NCI-H510A (cell line): Measurements from ENCODE around the gene CCDC69.
"Not testable (repeated sequence)": the region's sequence is repeated elsewhere in the genome, so short reads cannot be mapped to it uniquely, and the experiment has no call there.

Source experiments
- DNase-seq: peaks from one replicate; lab custom pipeline; 2025; lab: John Stamatoyannopoulos, UW

The CCDC69 gene, protein sequence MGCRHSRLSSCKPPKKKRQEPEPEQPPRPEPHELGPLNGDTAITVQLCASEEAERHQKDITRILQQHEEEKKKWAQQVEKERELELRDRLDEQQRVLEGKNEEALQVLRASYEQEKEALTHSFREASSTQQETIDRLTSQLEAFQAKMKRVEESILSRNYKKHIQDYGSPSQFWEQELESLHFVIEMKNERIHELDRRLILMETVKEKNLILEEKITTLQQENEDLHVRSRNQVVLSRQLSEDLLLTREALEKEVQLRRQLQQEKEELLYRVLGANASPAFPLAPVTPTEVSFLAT

DNA sequence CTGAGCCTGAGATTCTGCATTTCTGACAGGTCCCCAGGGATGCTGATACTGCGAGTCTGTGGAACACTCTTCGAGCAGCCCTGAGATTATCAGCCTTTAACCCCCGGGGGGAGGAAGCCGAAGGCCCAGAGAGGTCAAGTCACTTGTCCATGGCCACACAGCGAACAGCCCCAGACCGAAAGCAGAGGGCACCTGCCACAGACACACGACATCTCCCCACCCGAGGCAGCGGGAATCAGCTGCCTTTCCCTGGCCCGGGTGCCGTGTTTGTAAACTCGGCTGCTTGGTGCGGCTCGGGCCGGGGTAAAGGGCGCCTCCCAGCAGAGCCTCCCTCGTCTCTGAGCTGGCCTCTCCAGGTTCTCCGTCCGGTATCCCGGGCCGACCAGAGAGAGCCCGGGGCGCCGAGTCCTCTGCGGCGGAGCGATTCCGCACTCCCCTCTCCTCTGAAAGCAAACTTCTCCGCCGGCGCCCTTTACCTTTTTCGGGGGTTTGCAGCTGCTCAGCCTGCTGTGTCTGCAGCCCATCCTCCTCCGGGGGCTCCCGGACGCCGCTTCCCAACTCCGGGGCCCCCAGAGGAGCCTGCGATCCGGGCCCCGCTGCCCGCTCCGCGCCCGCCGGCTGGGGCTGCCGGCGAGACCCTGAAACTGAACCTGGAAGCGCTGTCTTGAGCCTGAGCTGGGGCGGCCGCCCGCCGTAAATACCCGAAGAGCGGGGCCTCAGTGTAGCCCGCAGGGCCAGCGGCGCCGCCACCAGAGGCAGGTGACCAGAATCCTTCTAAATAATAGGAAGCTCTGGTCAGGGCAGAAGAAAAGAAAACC is at the start of gene CCDC69:
Gene CCDC69 (minus strand): TSS at position 646 of the 818 bp plus-strand sequence. CDS start 122 bp downstream, at position 524.
- DNase-seq, result peak; percentile 49

DNA sequence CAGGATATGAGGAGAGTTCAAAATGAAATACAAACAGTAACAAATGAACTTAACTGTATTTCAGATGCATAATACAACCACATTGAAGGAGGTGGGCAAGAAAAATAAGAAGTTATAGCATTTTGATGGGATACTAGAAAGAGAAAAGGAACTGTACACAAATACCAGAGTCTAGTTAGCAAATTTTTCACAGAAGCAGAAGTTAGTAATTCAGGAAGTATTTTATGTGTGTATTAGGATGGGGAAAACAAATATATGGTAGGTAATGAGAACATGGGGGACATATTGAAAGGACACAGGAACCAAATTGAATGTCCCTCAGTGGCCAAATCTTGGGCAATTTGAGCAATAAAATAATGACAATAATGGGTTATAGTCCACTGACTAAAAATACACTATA is 47.4 kb upstream of the CCDC69 start:
- DNase-seq, result no peak

DNA sequence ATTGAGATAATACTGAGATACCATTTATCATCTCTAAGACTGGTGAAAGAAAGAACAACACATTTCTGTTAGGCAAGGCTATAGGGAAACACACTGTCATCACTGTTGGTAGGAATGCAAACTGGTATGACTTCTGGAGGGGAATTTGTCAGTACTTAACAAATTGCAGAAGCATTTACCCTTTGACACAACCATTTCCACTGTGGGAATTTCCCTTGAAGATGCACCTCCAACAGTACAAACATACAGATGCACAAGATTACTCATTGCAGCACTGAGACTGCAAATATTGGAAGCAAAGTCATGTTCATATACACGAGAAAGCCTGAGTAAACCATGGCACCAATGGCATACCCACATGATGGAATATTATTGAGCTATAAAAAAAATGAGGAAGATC is 46.7 kb upstream of the CCDC69 start:
- DNase-seq, result no peak

DNA sequence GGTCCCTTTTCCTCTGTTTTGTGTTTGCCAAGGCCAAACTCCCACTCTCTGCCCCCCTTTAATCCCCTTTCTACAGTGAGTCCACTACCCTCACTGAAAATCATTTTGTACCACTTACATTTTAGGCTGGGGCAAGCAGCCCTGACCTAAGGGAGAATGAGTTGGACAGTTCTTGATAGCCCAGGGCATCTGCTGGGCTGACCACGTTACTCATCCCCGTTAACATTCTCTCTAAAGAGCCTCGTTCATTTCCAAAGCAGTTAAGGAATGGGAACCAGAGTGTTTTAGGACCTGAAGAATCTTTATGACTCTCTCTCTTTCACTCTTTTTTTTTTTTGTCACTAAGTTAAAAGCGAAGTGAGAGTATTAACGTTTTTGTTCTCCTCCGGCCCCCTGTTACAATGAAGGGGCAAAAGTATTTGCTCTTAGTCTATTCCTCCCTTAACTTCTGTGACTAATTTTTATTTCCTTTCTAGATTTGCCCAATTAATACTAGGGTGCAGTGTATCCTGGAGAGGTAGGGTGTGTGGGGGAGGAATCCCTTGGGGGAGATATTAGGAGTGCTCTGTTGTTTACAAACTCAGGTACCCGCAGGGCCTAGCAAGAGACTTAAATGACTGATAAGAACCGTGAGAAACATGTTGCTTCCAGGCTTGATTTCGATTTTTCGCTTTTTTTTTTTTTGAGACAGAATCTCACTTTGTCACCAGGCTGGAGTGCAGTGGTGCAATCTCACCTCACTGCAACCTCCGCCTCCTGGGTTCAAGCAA is 43.8 kb upstream of the CCDC69 start:
- no peak for DNase-seq

DNA sequence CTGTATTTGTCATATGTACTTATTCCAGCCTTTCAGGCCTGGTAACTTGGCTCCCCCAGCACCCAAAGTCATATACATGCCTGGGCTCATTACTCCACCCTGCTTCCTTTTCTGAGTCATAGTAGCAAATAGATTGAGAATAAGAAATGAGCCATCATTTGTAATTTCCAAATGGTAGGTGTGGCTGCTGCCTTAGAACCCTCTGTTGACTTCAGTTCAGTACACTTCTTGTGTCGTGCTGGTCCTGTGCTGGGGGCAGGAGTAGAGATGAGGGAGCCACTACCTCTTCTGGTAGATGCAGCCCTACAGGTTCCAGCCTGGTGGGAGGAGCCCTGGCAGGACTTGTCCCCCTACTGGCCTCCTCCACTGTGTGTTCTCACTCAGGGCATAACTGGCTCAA is 40.2 kb upstream of the CCDC69 start:
- DNase-seq, result no peak

DNA sequence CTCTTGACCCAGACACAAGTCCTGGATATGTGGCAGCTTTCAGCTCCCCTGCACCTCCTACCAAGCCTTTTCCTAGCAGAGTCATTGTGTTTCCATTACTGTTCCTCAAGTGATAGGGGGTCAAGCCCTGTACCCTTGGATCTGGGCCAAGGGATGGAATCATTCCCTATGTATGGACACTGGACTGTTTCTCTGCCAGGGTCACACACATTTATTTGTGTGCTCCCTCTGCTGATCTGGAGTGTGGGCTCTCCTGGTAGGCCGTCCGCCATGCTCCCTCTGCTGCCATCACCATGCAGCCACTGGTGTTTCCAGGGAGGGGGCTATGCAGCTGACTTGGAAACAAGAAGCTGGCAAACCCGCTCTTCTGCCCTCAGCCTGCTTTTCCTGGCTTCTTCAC is 38.6 kb upstream of the CCDC69 start:
- no peak for DNase-seq

DNA sequence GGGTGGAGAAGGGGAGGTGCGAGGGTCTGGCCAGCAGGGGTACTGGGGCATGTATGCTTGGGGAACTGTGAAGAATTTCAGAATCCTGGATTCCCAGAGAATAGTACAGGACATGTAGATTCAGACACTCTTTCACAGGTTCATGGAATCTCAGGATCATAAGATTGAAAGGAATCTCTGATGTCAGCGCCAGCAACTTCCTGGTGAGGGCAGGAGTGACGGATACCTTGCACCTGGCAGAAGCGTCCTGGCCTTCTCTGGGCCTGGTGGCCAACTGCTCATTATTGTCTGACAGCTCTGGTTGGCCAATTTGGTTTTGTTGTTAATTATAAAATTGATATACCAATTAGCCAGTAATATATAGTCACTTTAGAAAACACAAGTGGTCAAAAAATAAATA is 36.0 kb upstream of the CCDC69 start:
- no peak for DNase-seq

DNA sequence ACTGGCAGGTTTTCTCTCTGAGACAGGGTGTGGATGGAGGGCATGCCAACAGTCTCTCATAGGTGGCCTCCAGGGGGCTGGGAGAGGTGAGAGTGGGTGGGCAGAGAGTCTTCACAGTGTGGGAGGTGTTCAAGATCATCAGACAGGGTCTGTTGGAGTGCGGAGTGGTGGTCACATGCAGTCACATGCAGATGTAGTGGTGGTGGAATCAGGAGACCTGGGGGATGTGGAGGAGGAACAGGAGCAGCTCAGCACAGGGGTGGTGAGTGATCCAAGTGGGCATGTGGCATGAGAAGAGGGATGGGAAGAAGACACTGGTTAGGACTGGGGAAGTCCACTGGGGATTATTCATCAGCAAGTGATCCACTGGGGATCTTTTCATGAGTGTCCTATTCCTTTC is 34.9 kb upstream of the CCDC69 start:
- no peak for DNase-seq

DNA sequence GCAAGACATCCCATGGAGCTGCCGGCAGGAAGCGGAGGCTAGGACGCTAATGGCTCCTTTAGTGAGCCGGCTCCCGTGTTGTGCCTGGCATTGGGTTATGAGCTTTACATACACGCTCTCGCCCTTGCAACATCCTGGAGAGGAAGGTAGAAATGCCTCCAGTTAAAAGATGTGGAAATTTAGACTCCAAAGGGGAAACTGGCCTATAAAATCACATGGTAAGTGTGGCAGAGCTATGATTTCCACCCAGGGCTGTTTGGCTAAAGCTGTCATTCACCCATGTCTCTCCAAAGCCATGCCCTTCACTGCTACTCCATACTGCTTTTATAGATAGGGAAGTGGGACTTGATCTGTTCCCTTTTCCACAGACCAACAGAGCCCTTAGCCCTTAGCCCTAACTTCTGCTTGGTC is 34.3 kb upstream of the CCDC69 start:
- no peak for DNase-seq

DNA sequence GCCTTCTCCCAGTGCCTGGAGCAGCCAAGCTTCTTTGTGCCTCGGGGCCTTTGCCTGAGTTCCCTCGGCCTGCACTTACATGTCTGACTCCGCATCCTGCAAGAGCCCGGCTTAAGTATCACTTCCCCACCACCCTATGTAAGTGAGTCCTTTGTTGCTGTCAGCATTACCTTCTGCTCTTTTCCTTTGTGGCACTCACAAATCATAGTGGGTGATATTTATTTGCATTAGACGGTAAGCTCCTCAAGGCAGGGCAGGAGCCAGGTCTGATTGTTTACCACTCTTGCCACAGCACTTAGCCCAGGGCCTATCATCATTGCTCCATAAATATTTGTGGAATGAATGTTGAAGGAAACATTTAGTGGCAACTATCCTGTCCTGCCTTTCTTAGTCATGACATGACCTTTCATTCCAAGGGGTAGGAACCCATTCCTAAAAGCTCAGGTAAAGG is 33.9 kb upstream of the CCDC69 start:
- DNase-seq, result no peak

DNA sequence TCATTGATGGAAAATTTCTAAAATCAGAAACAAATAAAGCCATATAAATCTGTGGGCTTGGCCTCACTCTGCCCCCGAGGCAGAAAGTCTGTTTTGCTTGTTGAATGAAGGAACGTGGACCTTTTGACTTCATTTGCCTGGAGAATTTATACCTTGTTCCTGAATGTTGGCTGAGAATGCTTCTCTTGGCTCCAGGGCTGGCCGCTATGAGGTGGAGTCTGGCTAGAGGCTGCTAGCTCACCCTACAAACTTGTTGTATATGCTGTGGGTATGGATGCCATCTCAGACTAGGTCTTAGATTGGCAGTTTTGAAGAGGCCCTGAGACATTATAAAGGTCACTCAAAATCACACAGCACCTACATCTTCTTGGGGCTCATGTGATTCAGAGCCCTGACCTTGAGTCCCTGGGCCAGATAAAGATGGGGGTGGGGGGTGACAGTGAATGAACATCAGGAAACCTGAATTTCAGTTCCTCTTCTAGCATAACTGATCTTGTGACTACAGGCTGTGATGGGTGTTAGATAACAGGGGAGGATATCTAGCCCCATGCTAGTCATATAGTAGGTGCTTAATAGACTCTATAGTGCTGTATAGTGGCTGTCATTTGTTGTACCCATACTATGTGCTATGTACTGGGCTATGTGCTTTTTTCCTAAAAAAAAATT is 31.9 kb upstream of the CCDC69 start:
- DNase-seq, result no peak

DNA sequence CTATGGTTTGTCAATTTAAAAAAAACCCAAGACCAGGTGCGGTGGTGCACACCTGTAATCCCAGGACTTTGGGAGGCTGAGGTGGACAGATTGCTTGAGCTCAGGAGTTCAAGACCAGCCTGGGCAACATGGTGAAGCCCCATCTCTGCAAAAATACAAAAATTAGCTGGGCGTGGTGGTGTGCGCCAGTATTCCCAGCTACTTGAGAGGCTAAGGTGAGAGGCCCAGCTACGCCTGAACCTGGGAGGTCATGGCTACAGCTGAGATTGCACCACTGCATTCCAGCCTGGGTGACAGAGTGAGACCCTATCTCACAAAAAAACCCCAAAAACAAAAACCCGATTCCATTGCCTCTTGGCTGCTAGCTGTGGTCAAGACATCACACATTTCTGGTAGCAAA is 31.1 kb upstream of the CCDC69 start:
- DNase-seq, result not testable (repeated sequence)

DNA sequence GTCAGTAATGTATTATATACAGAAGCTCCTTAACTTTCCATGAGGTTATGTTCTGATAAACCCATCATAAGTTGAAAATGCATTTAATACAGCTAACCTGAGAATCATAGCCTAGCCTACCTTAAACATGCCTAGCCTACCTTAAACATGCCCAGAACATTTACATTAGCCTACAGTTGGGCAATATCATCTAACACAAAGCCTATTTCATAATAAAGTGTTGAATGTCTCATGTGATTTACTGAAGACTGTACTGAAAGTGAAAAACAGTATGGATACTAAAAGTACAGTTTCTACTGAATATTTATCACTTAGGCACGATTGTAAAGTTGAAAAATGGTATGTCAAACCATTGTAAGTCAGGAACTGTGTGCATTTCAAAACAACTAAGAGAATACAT is 30.7 kb upstream of the CCDC69 start:
- no peak for DNase-seq

DNA sequence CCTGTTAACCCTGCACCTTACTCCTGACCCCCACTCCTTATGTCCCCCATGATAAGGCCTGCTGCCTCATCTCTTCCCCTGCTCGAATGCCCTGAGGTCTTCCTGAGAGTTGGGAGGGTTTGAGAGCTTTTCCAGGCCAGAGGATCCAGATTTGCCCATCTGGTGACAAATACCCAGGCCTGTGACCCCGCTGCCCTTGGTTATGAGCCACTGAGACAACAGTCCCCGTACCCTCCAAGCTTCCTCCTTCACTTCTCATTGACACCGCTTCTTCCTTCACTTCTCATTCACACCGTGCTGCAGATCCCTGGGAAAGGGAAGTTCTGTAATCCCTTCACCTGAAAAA is 29.7 kb upstream of the CCDC69 start:
- DNase-seq, result no peak

DNA sequence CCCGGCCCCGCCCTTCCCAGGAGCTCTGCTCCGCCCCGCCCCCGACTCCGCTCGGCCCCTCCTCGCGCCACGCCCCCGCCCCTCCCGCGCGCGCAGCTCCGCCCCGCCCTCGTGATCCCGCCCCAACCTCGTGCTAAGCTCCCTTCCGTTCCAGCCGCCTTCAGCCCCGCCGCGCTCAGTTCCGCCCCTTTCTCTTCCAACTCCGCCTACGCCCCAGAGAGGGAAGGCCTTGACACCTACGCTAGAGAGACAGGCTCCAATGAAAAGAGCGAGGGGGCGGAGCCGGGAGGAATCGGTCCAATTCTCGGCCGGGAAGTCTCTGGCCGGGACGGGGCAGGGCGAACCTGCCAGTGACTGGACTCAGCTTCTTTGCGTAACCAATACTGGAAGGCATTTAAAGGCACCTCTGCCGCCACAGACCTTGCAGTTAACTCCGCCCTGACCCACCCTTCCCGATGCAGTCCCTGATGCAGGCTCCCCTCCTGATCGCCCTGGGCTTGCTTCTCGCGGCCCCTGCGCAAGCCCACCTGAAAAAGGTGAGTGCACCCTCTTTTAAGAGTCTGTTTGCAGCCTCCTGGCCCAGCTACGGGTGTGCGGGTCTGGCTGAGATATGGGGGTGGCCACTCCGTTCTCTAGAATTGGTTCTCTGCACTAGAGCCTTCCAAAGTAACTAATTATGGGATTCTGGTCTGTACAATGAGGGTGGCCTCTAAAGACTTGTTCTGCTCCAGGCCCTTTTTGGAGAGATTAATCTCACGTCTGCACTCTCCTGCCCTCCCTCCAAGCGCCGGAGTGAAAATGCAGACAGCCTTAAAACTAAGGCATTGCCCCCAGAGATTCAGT is 29.1 kb upstream of the CCDC69 start, which contains the start of gene GM2A:
Gene GM2A (plus strand): TSS at position 424 of the 843 bp plus-strand sequence. CDS start 32 bp downstream, at position 456.
- peak; percentile 96 for DNase-seq

DNA sequence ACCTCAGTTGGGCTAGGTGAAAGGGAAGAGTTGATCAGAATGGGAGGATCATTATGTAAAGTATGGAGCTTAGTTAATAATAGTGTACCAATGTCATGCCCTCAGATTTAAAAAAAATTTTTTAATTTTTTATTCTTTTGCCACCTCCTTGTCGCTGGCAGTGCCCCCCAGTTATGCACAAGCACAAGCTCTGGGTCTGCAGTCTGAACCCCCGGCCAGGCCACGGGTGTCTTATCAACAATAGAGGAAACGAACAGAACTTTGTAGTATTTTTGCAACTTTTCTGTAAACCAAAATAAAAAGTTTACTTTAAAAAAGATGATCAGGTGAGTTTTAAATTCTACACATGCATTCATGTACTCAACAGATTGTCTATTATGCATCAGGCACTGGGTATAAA is 27.7 kb upstream of the CCDC69 start:
- no peak for DNase-seq

DNA sequence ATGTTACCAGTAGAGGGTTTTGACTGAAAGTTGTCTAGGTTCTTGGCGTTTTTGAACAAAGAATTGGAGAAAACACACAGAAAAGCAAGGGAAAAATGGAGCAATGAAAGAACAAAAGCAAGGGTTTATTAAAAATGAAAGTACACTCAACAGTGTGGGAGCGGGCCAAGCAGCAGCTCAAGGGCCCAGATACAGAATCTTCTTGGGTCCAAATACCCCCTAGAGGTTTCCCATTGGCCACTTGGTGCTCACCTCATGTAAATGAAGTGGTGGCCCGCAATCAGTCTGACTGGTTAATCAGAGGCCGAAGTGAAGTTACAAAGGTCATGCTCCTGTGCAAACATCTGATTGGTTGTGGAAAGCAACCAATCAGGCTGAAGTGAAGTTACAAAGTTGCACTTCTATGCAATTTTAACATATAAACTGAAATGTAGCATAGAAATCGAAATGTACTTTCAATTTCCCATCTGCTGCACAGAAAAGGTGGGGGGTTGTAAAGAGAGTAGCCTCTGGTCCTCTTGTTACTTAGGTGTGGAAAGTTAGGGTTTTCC is 27.2 kb upstream of the CCDC69 start:
- DNase-seq, result no peak

DNA sequence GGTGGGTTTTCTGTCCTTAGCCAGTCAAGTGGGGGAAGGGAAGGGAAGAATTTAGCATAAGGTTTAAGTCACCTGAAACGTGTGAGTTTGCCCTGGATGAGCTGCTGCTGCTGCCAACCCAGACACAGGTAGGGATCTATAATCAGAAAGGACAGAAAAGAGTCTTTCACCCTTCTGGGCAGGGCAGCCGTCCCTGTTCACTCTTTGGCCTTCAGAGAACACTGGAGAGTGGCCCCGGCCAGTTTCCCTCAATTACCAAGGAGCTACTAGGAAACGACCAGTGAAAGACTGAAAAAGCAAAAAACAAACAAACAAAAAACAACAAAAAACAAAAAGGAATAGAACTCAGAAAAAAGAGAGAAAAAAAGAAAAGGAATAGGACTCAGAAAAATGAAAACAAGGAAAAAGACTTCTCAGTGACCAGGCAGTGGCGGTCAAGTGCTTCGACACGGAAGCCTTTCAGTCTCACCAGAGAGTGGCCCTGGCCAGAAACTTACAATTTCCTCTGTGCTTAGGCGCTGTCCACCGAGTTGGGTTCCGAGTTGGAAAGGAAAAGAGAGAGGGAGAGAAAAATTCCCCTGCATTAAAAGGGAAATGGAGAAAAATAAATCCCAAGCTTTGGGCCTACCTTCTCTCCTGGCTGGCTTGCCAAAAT is 26.6 kb upstream of the CCDC69 start:
- DNase-seq, result no peak

DNA sequence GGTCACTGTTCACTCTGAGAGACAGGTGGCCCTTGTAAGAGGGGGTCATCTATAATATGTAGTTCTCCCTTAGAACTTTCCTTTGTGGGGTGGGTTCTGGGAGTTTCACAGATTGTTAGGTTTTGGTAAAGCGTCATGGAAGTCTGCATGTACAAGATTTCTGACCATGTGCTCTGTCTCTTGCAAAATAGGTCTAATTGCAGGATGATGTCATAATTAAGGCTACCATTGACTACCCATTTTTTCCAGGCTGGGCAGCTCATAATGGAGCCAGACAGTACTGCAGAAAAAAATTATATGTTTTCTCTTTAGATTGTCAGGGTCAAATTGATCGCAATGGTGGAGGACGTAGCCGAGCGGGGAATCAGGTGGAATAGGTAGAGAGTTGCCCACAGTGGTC is 25.4 kb upstream of the CCDC69 start:
- DNase-seq, result no peak

DNA sequence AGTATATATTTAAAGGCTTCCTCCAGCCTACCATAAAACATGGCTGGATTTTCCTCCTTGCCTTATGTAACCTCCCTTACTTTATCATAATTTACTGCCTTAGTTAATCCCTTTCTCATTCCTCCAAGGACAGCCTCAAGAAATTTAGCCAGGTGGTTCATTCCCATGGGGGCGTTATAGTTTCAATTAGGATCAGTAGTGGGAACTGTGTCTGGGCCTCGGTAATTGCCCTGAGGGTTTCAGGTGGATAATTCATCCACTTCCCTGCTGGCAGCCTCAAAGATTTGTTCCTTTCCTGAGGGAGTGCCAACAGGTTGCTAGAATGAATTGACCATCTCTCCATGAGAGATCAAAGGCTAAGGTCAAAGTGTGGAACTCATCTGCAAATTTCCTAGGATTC is 24.8 kb upstream of the CCDC69 start:
- DNase-seq, result no peak
